PC-3 (cell line): ENCODE data around the gene GPR68.

Experiments used
- EZH2 ChIP-seq: fragments of 300-600 bp; sonication (generic); IDR thresholded peaks from one replicate; pipeline ENCODE4 v1.6.1; 2017; ENCODE audit warnings: antibody characterized with exemption, mild to moderate bottlenecking, low read length; ENCODE audit not compliant: unreplicated experiment
- TF ChIP-seq, protein P1 (sequence below): fragments of 300-600 bp; sonication (generic); conservative IDR thresholded peaks from 2 replicates; pipeline ENCODE4 v1.5.1; 2017; ENCODE audit warnings: antibody characterized with exemption, low read depth, mild to moderate bottlenecking, low read length

- TF ChIP-seq, protein P1, sequence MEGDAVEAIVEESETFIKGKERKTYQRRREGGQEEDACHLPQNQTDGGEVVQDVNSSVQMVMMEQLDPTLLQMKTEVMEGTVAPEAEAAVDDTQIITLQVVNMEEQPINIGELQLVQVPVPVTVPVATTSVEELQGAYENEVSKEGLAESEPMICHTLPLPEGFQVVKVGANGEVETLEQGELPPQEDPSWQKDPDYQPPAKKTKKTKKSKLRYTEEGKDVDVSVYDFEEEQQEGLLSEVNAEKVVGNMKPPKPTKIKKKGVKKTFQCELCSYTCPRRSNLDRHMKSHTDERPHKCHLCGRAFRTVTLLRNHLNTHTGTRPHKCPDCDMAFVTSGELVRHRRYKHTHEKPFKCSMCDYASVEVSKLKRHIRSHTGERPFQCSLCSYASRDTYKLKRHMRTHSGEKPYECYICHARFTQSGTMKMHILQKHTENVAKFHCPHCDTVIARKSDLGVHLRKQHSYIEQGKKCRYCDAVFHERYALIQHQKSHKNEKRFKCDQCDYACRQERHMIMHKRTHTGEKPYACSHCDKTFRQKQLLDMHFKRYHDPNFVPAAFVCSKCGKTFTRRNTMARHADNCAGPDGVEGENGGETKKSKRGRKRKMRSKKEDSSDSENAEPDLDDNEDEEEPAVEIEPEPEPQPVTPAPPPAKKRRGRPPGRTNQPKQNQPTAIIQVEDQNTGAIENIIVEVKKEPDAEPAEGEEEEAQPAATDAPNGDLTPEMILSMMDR, result no peak
- no peak for TF ChIP-seq EZH2
Observed at GRCh38 chr14:91273273-91273884, 28.9 kb upstream of the GPR68 start.
